Tibial artery (tissue), 4 donors: Measurements from ENCODE around the gene AKAP17A.

Experiments used
- DNase-seq, 2 donors: peaks; one replicate each; pipeline ENCODE4 v3.0.0-alpha.2; 2019
- H3K27ac ChIP-seq, 2 donors: fragments of 200-600 bp; sonication (generic) in 1 of 2; 1 replicate in 1 of 2; 2 replicates in 1 of 2; pipeline ENCODE4 v1.5.1; 2018 to 2019; ENCODE audit warnings: mild to moderate bottlenecking in 1 of 2
- H3K27me3 ChIP-seq, 2 donors: fragments of 200-600 bp; sonication (generic) in 1 of 2; one replicate each; pipeline versions ENCODE4 v1.5.1 to v1.6.0; 2016 to 2019
- H3K36me3 ChIP-seq, 3 donors: fragments of 200-600 bp; sonication (generic) in 2 of 3; one replicate each; pipeline ENCODE4 v1.5.1; 2016 to 2019; ENCODE audit warnings: mild to moderate bottlenecking in 2 of 3
- H3K4me1 ChIP-seq, 4 donors: fragments of 200-600 bp; sonication (generic) in 2 of 4; 1 replicate in 3 of 4; 2 replicates in 1 of 4; pipeline ENCODE4 v1.5.1; 2016 to 2019
- H3K4me3 ChIP-seq, 2 donors: fragments of 200-600 bp; sonication (generic) in 1 of 2; 1 replicate in 1 of 2; 2 replicates in 1 of 2; pipeline ENCODE4 v1.5.1; 2018 to 2019; ENCODE audit warnings: mild to moderate bottlenecking in 2 of 2
- H3K9me3 ChIP-seq, 3 donors: fragments of 200-600 bp; sonication (generic) in 1 of 3; one replicate each; pipeline ENCODE4 v1.5.1; 2016 to 2019
- CTCF ChIP-seq, 2 experiments: fragments of 200-600 bp in 1 of 2; fragments of 450-650 bp in 1 of 2; IDR thresholded peaks; one replicate each; pipeline ENCODE4 v1.5.1; 2017 to 2019; ENCODE audit warnings: antibody characterized with exemption in 2 of 2, mild to moderate bottlenecking in 1 of 2, moderate library complexity in 1 of 2
- intact Hi-C: fragments of 100-400 bp; cut with DNase I; formaldehyde crosslinking; loops from one replicate; pipeline ENCODE4 v1.15.0; 2023; ENCODE audit warnings: low total_unique reads

Gene AKAP17A

DNA sequence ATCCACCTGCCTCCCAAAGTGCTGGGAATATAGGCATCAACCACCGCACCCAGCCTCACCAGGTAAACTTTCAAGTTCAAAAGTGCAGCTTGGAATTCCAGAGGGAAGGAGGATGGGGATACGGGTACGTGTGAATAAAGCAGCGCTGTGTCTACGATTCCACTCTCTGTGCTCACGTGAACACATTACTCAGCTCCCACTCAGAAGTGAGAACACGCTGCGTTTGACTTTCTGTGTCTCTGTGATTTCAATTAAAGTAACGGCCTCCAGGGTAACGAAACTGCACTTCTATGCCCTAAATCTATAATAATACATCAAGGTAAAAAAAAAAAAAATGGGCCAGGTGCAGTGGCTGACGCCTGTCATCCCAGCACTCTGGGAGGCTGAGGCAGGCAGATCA is 15.1 kb downstream of the AKAP17A start:
- Histone ChIP-seq H3K27me3 (no peaks in the 10 kb centered on the region), H3K4me1 (no peaks in the 10 kb centered on the region), H3K9me3 (no peaks in the 10 kb centered on the region), H3K27ac (no peak overlapping the region), H3K4me3 (no peak overlapping the region), H3K36me3 (peaks cover 27 to 40% (median 28%) of the 10 kb centered on the region in 3 donors)
- no peak for DNase-seq
- intact Hi-C loops, result no loop called here
- TF ChIP-seq CTCF (IDR thresholded peaks at IDR 0.05), result no peak

DNA sequence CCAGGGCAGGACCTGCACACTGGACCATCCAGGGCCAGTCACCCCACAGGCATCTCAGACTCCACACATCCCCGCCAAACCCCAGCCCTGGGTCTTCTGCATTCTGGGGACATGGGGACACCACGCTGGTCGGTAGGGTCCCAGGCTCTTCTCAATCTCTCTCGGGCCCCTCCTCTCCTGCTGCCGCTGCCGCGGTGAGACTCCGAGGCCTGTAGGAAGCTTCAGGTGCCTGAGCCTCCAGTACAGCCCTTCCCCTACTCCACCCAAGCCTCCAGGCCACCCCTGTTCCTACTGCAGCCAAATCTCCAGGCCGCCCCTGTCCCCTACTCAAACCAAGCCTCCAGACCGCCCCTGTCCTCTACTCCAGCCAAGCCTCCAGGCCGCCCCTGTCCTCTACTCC is 17.9 kb downstream of the AKAP17A start:
- Histone ChIP-seq H3K27ac (no peak overlapping the region), H3K4me3 (no peak overlapping the region), H3K9me3 (no peaks in the 10 kb centered on the region), H3K36me3 (peaks cover 0 to 12% (median 3%) of the 10 kb centered on the region in 3 donors), H3K27me3 (no peaks in the 10 kb centered on the region), H3K4me1 (no peaks in the 10 kb centered on the region)
- TF ChIP-seq CTCF (IDR thresholded peaks at IDR 0.05), result no peak
- intact Hi-C loops, result no loop called here
- DNase-seq, result no peak

- no peaks in the 10 kb centered on the region for H3K27me3 ChIP-seq
- no peak overlapping the region for H3K27ac ChIP-seq
- no peaks in the 10 kb centered on the region for H3K9me3 ChIP-seq
- TF ChIP-seq CTCF (IDR thresholded peaks at IDR 0.05), result no peak
- H3K4me1 ChIP-seq, result no peaks in the 10 kb centered on the region
- DNase-seq, result no peak
- intact Hi-C loops, result no loop called here
- H3K4me3 ChIP-seq, result no peak overlapping the region
- peaks cover 0 to 8% (median 3%) of the 10 kb centered on the region in 3 donors for H3K36me3 ChIP-seq
Measured at GRCh38 chrX:1609762-1610161, 18.4 kb downstream of the AKAP17A start.

DNA sequence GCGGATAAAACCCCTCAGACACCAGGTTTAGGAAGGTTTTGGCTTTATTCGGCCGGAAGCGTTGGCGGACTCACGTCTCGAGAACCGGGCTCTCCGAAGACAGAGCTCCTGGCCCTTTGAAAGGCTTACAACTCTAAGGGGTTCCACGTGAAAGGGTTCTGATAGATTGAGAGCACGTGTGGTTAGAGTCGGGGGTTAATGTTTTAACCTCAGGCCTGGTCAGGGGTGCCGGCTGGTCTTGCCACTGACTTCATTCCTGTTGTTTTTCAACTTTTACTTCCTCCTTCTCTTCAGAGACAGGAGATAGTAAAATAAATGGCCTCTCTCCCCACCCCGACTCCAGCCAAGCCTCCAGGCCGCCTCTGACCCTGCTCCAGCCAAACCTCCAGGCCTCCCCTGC is 18.8 kb downstream of the AKAP17A start:
- Histone ChIP-seq H3K4me1 (no peaks in the 10 kb centered on the region), H3K27me3 (no peaks in the 10 kb centered on the region), H3K9me3 (no peaks in the 10 kb centered on the region), H3K4me3 (no peak overlapping the region), H3K36me3 (peaks cover 0 to 8% (median 3%) of the 10 kb centered on the region in 3 donors), H3K27ac (no peak overlapping the region)
- no peak for DNase-seq
- TF ChIP-seq CTCF (IDR thresholded peaks at IDR 0.05), result no peak
- intact Hi-C loops, result no loop called here

GRCh38 chrX:1610736-1611135 is 19.3 kb downstream of the AKAP17A start:
- H3K4me3 ChIP-seq, result no peak overlapping the region
- no peaks in the 10 kb centered on the region for H3K9me3 ChIP-seq
- no peak for DNase-seq
- no peak overlapping the region for H3K27ac ChIP-seq
- no peaks in the 10 kb centered on the region for H3K27me3 ChIP-seq
- intact Hi-C loops, result no loop called here
- H3K36me3 ChIP-seq, result peaks cover 0 to 8% (median 3%) of the 10 kb centered on the region in 3 donors
- no peak for TF ChIP-seq CTCF (IDR thresholded peaks at IDR 0.05)
- no peaks in the 10 kb centered on the region for H3K4me1 ChIP-seq

- Histone ChIP-seq H3K4me3 (no peak overlapping the region), H3K27ac (no peak overlapping the region), H3K9me3 (no peaks in the 10 kb centered on the region), H3K4me1 (no peaks in the 10 kb centered on the region), H3K27me3 (no peaks in the 10 kb centered on the region), H3K36me3 (no peaks in the 10 kb centered on the region)
- intact Hi-C loops, result no loop called here
- DNase-seq, result no peak
- no peak for TF ChIP-seq CTCF (IDR thresholded peaks at IDR 0.05)
Measured at GRCh38 chrX:1612641-1613286, 21.4 kb downstream of the AKAP17A start.
